Measurements from ENCODE around the gene LCE1F.

The LCE1F gene, protein sequence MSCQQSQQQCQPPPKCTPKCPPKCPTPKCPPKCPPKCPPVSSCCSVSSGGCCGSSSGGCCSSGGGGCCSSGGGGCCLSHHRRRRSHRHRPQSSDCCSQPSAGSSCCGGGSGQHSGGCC

DNA sequence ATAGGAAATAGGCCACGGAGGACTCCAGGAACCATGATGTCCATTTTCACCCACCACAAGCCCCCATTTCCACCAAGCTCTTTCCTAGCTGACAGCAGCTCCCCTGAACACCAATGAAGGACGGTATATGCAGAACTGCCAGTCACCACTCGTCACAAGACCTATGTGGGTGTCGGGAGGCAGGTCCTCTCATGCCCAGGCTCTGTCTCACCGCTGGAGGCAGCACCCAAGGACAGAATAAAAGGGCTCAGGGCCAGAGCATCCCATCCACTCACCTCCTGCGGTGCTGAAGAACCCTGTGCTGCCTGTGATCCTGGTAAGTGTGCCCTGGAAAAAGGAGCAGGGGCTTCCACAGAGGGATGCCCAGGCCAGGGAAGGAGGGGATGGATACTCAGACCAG, at the start of gene LCE1F:
Gene LCE1F (plus strand): TSS at position 266 of the 400 bp plus-strand sequence. CDS start 1,232 bp downstream, outside the sequence.
- DNase-seq (ENCODE audit: low read depth) = no peak

GRCh38 chr1:152725261-152725660, 49.7 kb upstream of the LCE1F start:
- DNase-seq (ENCODE audit: low read depth) = no peak

DNA sequence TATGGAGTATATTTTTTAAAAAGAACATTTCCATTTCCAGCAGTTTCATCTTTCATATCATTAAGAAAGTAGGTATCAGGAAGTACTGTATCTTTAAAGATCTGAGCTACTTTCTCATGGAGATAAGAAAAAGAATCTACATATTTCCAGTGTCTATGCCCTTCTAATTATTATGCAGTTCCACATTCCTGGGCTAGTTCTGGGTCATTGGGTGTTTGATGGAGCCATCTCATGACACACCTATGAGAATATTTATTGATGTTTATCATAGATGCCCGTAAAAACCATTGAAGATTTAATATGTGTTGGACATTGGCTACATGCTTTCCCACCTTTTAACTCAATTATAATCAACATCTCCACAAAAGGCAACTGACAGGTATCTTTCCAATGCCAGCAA, 46.0 kb upstream of the LCE1F start:
- DNase-seq (ENCODE audit: low read depth) = no peak

DNA sequence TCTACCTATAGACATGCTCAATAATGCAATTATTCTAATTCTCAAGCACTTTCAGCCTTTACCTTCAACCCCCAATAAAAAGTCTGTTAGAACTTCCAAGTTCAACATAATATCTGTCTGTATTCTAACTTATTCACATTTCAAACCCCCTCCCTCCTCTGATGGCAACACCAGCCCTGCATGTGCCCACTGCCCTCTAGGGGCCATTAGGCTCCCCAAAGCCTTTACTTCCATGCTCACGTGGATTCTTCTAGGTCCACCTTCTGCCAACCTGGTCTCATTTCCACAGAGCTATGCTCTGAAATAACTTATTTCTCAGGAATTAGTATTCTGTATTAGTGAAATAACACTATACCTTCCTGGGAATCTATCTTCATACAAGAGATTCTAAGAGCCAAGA, 39.3 kb upstream of the LCE1F start:
- no peak for DNase-seq (ENCODE audit: low read depth)

DNA sequence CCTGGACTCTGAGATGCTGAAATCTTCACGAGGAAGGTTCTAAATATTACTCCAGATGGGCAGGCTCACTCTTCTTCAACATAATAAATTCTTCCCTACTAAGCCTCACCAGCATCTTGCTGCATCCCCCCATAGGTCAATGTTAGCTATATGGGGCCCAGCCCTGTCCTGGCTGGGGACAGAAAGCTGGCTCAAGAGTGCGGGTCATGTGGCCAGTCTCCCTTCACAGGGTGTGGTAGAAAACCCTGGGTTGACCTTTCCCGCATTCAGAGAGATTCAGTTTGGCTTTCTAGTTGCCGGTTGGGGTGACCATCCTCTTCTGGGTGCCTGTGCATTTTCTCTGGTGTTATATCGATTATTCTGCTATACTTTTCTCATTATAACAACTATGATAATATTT, 36.9 kb upstream of the LCE1F start:
- DNase-seq (ENCODE audit: low read depth) = no peak

- DNase-seq (ENCODE audit: low read depth) = no peak
These were observed 35.1 kb upstream of the LCE1F start for GRCh38 chr1:152739841-152740240.

GRCh38 chr1:152741656-152742055, 33.3 kb upstream of the LCE1F start:
- no peak for DNase-seq (ENCODE audit: low read depth)

GRCh38 chr1:152743371-152744145, 31.4 kb upstream of the LCE1F start:
- DNase-seq (ENCODE audit: low read depth) = no peak

GRCh38 chr1:152745289-152745704, 29.6 kb upstream of the LCE1F start:
- no peak for DNase-seq (ENCODE audit: low read depth)

DNA sequence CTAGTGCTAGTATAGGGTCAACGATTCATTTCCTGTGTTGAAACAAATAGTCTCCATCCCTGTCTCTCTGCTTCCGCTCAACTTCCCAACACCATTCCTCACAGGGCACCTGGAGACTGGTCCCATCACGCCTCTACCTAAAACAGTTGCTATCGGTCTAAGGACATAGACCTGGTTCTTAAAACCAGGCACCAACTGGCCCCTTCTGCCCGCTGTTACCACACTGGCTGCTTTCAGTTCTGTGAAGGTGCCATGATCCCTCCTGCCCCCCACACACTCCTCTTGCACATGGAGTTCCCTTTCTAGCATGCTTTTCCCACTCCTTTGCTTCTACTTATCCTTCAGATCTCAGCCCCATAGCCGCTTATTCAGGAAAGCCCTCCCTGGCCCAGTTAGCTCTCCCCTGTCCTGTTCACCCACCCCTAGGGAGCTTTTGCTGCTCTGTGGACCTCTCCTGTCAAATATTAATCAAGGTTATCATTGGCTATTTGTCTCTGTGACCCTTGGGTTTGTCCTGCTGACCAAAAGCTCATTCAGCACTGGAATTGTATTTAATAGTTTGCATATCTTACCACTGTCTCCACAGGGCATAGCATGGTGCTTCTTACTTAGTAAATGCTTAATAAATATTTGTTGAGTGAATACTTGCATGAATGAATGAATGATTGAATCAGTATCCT, 29.0 kb upstream of the LCE1F start:
- no peak for DNase-seq (ENCODE audit: low read depth)

DNA sequence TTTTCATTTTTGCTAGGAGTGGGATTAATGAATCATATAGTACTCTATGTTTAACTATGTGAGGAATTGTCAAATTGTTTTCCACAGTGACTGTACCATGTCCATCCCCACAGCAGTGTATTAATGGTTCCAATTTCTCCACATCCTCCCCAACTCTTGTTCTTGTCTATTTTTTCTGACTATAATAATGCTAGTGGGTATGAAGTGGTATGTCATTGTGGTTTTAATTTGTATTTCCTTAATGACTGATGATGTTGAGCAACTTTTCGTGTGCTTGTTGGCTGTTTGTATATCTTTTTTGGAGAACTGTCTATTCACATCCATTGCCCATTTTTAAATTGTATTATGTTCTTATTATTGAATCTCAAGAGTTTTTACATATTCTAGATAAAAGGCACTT, 27.1 kb upstream of the LCE1F start:
- DNase-seq (ENCODE audit: low read depth) = no peak

DNA sequence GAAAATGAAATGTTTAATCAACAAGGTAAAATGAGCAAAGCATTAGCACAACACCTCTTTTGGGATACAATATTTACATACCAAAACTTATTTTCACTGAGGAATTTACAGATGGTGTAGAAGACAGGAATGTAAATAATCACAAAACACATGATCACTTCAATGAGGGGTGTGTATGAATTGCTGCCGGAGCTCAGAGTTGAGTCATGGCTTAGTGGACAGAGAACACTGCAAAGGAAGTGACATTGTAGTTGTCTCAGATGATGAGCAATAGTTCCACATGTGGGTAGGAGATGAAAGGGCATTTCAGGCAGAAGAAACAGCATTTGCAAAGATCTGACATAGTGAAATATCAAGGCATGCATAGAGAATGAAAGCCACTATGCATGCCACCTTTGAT, 22.7 kb upstream of the LCE1F start:
- DNase-seq (ENCODE audit: low read depth) = peak; percentile 57

DNA sequence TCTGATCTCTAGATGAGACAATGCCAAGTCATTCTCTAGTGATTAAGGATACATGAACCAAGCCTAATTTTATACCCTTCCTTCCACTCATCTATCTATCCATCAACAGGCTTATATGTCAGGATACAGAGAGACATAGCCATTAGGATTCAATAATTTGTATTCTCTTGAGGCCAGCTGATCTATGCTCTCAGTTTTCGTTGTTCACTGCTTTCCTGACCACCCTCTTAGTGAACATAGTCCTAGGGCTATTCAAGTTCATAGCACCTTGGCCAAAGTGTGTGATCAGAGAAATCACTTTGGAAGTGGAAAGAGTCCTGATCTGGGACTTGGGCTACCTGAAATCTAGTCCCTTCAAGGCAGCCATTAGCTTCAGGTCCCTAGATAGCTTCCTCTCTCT, 21.4 kb upstream of the LCE1F start:
- DNase-seq (ENCODE audit: low read depth) = no peak

GRCh38 chr1:152756872-152757271, 18.1 kb upstream of the LCE1F start:
- no peak for DNase-seq (ENCODE audit: low read depth)

DNA sequence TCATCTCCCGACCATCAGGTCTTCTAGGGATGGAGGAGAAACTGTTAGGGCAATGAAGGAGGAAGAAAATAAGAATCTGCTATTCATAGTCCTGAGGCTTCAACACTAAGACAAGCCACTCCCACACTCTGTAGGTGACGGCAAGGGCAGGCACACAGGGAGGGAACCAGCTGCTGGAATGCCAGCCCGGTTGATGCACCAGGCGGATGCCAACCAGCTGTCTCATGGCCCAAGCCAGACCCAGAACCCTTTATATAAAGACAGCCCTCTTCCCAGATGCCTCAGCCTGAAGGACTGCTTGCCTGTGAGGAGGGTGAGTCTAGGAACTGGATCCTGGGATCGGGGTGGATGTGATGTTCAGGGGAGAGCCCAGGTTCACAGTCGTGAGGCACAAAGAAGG, 17.2 kb upstream of the LCE1F start, which contains the start of gene KPRP:
Gene KPRP (plus strand): TSS at position 279 of the 400 bp plus-strand sequence. CDS start 1,564 bp downstream, outside the sequence.
- DNase-seq (ENCODE audit: low read depth) = no peak

DNA sequence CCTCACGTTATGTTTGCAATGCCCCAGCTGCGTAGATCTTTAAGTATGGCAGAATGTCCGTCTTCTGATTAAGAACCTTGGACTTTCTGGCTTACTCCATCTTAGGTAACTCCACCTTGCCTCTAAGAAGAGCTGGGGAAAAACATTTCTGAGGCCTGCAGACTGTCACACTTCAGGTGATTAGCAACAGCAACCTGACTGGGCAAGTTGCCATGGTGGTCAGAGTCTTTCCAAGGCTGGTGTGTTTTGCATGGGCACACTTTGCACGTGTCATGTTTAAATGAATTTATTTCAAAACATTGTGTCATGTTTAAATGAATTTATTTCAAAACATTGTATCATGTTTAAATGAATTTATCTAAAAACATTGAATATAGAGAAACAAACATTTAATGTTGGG, 16.3 kb upstream of the LCE1F start:
- no peak for DNase-seq (ENCODE audit: low read depth)

DNA sequence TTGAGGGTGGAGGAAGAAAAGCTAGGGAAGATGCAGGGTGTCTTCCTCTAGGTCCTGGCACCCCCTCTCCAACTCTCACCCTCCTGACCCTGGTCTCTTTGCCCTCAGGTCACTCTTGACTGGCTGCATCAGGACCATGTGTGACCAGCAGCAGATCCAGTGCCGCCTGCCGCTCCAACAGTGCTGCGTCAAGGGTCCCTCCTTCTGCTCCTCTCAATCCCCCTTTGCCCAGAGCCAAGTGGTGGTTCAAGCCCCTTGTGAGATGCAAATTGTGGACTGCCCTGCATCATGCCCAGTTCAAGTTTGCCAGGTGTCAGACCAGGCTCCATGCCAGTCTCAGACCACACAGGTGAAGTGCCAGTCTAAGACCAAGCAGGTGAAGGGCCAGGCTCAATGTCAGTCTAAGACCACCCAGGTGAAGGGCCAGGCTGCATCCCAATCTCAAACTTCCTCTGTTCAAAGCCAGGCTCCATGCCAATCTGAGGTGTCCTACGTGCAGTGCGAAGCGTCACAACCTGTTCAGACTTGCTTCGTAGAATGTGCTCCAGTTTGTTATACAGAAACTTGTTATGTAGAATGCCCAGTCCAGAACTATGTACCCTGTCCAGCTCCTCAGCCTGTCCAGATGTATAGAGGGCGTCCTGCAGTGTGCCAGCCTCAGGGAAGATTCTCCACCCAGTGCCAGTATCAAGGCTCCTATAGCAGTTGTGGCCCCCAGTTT, 15.3 kb upstream of the LCE1F start:
- no peak for DNase-seq (ENCODE audit: low read depth)

- DNase-seq (ENCODE audit: low read depth) = no peak
These were observed 14.3 kb upstream of the LCE1F start for GRCh38 chr1:152760551-152761190.

DNA sequence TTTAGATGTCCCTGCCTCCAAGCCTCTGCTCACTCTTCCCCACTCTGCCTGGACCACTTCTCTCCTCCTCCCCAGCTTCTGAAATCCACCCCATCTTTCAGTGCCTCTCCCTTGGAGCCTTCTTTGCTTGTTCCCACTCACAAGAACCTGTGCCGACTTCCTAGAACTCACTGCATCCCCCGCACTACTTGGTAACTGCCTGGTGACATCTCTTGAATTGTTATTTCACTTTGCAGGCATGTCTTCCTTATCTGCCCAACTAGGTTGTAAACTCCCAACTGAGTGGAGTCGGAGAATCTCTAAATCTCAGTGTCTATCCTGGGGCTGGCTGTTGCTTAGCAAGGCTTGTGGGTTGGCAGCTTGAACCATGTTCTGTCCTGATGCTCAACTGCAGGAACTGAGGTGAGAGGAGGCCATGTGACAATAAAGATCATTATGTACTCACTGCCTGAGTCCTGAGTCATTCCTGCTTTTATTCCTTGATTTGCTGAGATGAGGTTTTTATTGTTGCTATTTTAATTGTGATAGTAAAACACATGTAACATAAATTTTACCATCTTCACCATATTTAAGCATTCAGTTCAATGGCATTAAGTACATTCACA, 13.2 kb upstream of the LCE1F start:
- no peak for DNase-seq (ENCODE audit: low read depth)

DNA sequence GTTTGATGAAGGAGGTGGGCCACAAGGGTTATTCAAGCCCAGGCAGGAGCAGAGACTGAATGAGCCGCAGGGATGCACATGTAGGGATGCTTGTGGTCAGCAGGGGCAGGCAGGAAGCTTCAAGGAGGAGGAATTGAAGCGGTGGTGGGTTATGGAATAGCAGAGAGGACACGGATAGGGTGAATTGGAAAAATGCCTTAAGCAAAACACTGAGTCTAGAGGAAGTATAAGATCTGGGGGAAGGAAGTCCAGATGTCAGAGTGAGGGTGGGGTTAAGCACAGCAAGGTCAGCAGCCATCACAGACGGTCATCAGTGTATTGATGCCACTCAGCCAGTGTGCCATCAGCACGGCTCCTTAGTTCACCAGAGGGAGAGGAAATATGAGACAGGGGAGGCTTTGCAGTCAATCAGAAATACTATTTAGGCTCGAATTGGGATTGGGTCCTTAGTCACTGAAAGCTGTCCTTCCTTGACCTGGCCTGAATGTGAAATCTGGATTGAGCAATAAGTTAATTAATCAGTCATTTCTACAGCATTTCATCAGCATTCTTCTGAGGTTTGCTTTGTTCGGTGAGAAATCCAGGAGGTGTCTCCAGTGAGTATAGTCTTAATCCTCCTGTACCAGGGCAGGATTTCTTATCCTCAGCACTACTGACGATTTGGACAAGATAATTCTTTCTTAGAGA, 6.0 kb upstream of the LCE1F start:
- DNase-seq (ENCODE audit: low read depth) = peak; percentile 3

DNA sequence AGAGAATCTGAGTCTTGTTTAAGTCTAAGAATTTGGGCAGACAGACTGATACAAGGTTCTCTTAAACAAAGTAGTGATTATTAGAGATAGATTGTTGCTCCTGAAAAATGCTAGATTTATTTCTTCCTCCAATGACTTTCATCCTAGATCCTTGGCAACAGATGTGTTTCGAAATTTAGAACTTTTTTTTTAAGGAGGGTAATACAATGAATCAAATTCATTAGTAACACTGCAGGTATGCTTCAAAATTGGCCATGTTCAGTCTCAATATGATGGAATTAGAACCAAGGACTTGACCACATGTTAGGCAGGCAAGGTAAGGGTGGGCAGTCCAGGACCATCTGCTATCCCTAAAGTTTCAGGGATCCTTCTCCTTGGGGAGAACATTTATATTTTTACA, 4.5 kb upstream of the LCE1F start:
- no peak for DNase-seq (ENCODE audit: low read depth)

All from EH (cell line).